Measurements from ENCODE around the gene KDM3B.
"Not testable (repeated sequence)": the region's sequence is repeated elsewhere in the genome, so short reads cannot be mapped to it uniquely, and the experiment has no call there.

Gene KDM3B

GRCh38 chr5:138352071-138352721 lies at the start of gene KDM3B:
Gene KDM3B, plus strand, starts transcription at chr5:138352685. Its CDS starts 111 bp downstream, at chr5:138352796.
- peak; percentile 73 to 80 for ATAC-seq

GRCh38 chr5:138303372-138303771 lies 49.1 kb upstream of the KDM3B start:
- ATAC-seq: no peak

- no peak for ATAC-seq
Measured at GRCh38 chr5:138305797-138306196, 46.7 kb upstream of the KDM3B start.

- no peak for ATAC-seq
Measured at GRCh38 chr5:138315751-138316278, 36.7 kb upstream of the KDM3B start.

GRCh38 chr5:138316355-138316754 lies 36.1 kb upstream of the KDM3B start:
- ATAC-seq: no peak

- not testable (repeated sequence) for ATAC-seq
Measured at GRCh38 chr5:138318211-138318610, 34.3 kb upstream of the KDM3B start.

GRCh38 chr5:138330813-138331448 lies 21.6 kb upstream of the KDM3B start:
- no peak for ATAC-seq

- ATAC-seq: peak; percentile 100
Measured at GRCh38 chr5:138331449-138332368, 20.8 kb upstream of the KDM3B start, which contains the start of gene CDC25C. Gene CDC25C, minus strand, starts transcription at chr5:138331804. Its CDS starts 624 bp downstream, at chr5:138331180.

- no peak for ATAC-seq
Measured at GRCh38 chr5:138334867-138335447, 17.5 kb upstream of the KDM3B start.

GRCh38 chr5:138336952-138337684 lies 15.4 kb upstream of the KDM3B start:
- peak; percentile 10 for ATAC-seq

- ATAC-seq: peak; percentile 93 to 94
Measured at GRCh38 chr5:138337685-138338410, 14.6 kb upstream of the KDM3B start, which contains the start of gene FAM53C. Gene FAM53C, plus strand, starts transcription at chr5:138338266. Its CDS starts 3,070 bp downstream, at chr5:138341336.

GRCh38 chr5:138338411-138339090 lies 13.9 kb upstream of the KDM3B start:
- ATAC-seq: peak in 1 of 2 donors; percentile 1

- no peak for ATAC-seq
Measured at GRCh38 chr5:138339091-138339456, 13.4 kb upstream of the KDM3B start.

GRCh38 chr5:138339464-138339863 lies 13.0 kb upstream of the KDM3B start:
- no peak for ATAC-seq

- no peak for ATAC-seq
Measured at GRCh38 chr5:138340008-138340407, 12.5 kb upstream of the KDM3B start.

GRCh38 chr5:138344887-138345622 lies 7.4 kb upstream of the KDM3B start:
- ATAC-seq: no peak

- ATAC-seq: no peak
Measured at GRCh38 chr5:138346889-138347288, 5.6 kb upstream of the KDM3B start.

GRCh38 chr5:138349852-138350562 lies 2.5 kb upstream of the KDM3B start:
- ATAC-seq: no peak

- no peak for ATAC-seq
Measured at GRCh38 chr5:138350563-138350890, 2.0 kb upstream of the KDM3B start.

Data from activated CD4-positive, CD25-positive, alpha-beta regulatory T cell treated with anti-CD3 and anti-CD28 coated beads, Interleukin-2, amount 50 U/mL, for 24 hours (primary cell).